ENCODE results near the gene TRIM41.

TRIM41 gene

GRCh38 chr5:181236954-181237641 is 14.0 kb downstream of the TRIM41 start:
- DNase-seq: no peak
- no peak for TF ChIP-seq GATA1 (IDR thresholded peaks at IDR 0.05; ENCODE audit: low read depth, low read length)
- no peak for TF ChIP-seq POLR2A (IDR thresholded peaks at IDR 0.05; ENCODE audit: low read length)

- DNase-seq: no peak
- TF ChIP-seq POLR2A (IDR thresholded peaks at IDR 0.05; ENCODE audit: low read length) (no peak), GATA1 (IDR thresholded peaks at IDR 0.05; ENCODE audit: low read depth, low read length) (no peak)
Observed at GRCh38 chr5:181237729-181238385, 14.8 kb downstream of the TRIM41 start.

- no peak for DNase-seq
- TF ChIP-seq GATA1 (IDR thresholded peaks at IDR 0.05; ENCODE audit: low read depth, low read length): no peak
- no peak for TF ChIP-seq POLR2A (IDR thresholded peaks at IDR 0.05; ENCODE audit: low read length)
Observed at GRCh38 chr5:181239062-181239663, 16.1 kb downstream of the TRIM41 start.

GRCh38 chr5:181241393-181241975 is 18.4 kb downstream of the TRIM41 start:
- DNase-seq: no peak
- no peak for TF ChIP-seq GATA1 (IDR thresholded peaks at IDR 0.05; ENCODE audit: low read depth, low read length)
- peak; percentile 38 for TF ChIP-seq POLR2A (IDR thresholded peaks at IDR 0.05; ENCODE audit: low read length)

- DNase-seq: no peak
- TF ChIP-seq POLR2A (IDR thresholded peaks at IDR 0.05; ENCODE audit: low read length) (no peak), GATA1 (IDR thresholded peaks at IDR 0.05; ENCODE audit: low read depth, low read length) (no peak)
Observed at GRCh38 chr5:181242031-181242451, 19.0 kb downstream of the TRIM41 start.

- TF ChIP-seq POLR2A (IDR thresholded peaks at IDR 0.05; ENCODE audit: low read length) (no peak), GATA1 (IDR thresholded peaks at IDR 0.05; ENCODE audit: low read depth, low read length) (no peak)
- DNase-seq: no peak
Observed at GRCh38 chr5:181243018-181243563, 20.0 kb downstream of the TRIM41 start.

- TF ChIP-seq POLR2A (IDR thresholded peaks at IDR 0.05; ENCODE audit: low read length) (peak; percentile 97), GATA1 (IDR thresholded peaks at IDR 0.05; ENCODE audit: low read depth, low read length) (no peak)
- no peak for DNase-seq
Observed at GRCh38 chr5:181243564-181244343, 20.7 kb downstream of the TRIM41 start, which contains the start of gene RACK1. RACK1 (minus strand) TSS chr5:181243906; CDS start chr5:181243800, 106 bp downstream.

- TF ChIP-seq POLR2A (IDR thresholded peaks at IDR 0.05; ENCODE audit: low read length) (no peak), GATA1 (IDR thresholded peaks at IDR 0.05; ENCODE audit: low read depth, low read length) (no peak)
- no peak for DNase-seq
Observed at GRCh38 chr5:181245427-181246275, 22.6 kb downstream of the TRIM41 start.

GRCh38 chr5:181246276-181247049 is 23.4 kb downstream of the TRIM41 start:
- no peak for DNase-seq

GRCh38 chr5:181248277-181248676 is 25.2 kb downstream of the TRIM41 start:
- TF ChIP-seq POLR2A (IDR thresholded peaks at IDR 0.05; ENCODE audit: low read length) (no peak), GATA1 (IDR thresholded peaks at IDR 0.05; ENCODE audit: low read depth, low read length) (no peak)
- DNase-seq: no peak

More at GRCh38 chr5:181246276-181247049, 23.4 kb downstream of the TRIM41 start:
- TF ChIP-seq GATA1 (IDR thresholded peaks at IDR 0.05; ENCODE audit: low read depth, low read length): no peak
- peak; percentile 52 for TF ChIP-seq POLR2A (IDR thresholded peaks at IDR 0.05; ENCODE audit: low read length)

- DNase-seq: no peak
- no peak for TF ChIP-seq POLR2A (IDR thresholded peaks at IDR 0.05; ENCODE audit: low read length)
- no peak for TF ChIP-seq GATA1 (IDR thresholded peaks at IDR 0.05; ENCODE audit: low read depth, low read length)
Observed at GRCh38 chr5:181255276-181255675, 32.2 kb downstream of the TRIM41 start.

Data from erythroblast (primary cell).